Measurements from ENCODE around the gene RDM1. TPM values are rescaled to one million over a fixed set of nuclear protein-coding genes. Genes with fewer than 3 reads are reported as not detected.

Gene RDM1
- total RNA-seq, 1 experiment from 2014 or later, result 4.7 TPM

- TF ChIP-seq PRDM15 (CRISPR knock-in tag; IDR thresholded peaks at IDR 0.05) (no peak), ZBTB21 (CRISPR knock-in tag; IDR thresholded peaks at IDR 0.05; ENCODE audit: borderline replicate concordance) (no peak), USF1 (CRISPR knock-in tag; IDR thresholded peaks at IDR 0.05) (no peak), TP53 (CRISPR knock-in tag; IDR thresholded peaks at IDR 0.05) (no peak), PRRX2 (CRISPR knock-in tag; IDR thresholded peaks at IDR 0.05) (no peak), SP1 (CRISPR knock-in tag; conservative IDR thresholded peaks at IDR 0.05) (no peak), ETV6 (CRISPR knock-in tag; IDR thresholded peaks at IDR 0.05) (no peak), ZNF219 (CRISPR knock-in tag; IDR thresholded peaks at IDR 0.05; ENCODE audit: borderline replicate concordance) (no peak)
Observed at GRCh38 chr17:35894206-35894605, 36.4 kb downstream of the RDM1 start (continued).

GRCh38 chr17:35893751-35894150, 36.8 kb downstream of the RDM1 start:
- no peak for TF ChIP-seq NR2C2 (CRISPR knock-in tag; IDR thresholded peaks at IDR 0.05)
- Mint-ChIP-seq H3K9me3 (no peaks in the 10 kb centered on the region), H3K36me3 (no peaks in the 10 kb centered on the region), H3K27me3 (ENCODE audit: low read depth) (no peaks in the 10 kb centered on the region), H3K4me1 (peaks cover 22% of the 10 kb centered on the region), H3K4me3 (no peak overlapping the region), H3K27ac (no peak overlapping the region)
- CTCF ChIA-PET, result interaction anchor here (1.0 kb wide), 1 partner anchor 82 kb away, joined by 3 read pairs; no protein-coding TSS in a partner anchor
- ATAC-seq (no peak), DNase-seq (ENCODE audit: low spot score) (no peak)
- POLR2A ChIA-PET, result no interaction called here

GRCh38 chr17:35892091-35893035, 38.2 kb downstream of the RDM1 start:
- CTCF ChIA-PET, result interaction anchor here (1.0 to 2.1 kb wide), 2 partner anchors 18 to 21 kb away, joined by 3 to 5 read pairs; no protein-coding TSS in a partner anchor
- Mint-ChIP-seq H3K4me1 (peaks cover 22% of the 10 kb centered on the region), H3K4me3 (no peak overlapping the region), H3K27ac (no peak overlapping the region), H3K27me3 (ENCODE audit: low read depth) (no peaks in the 10 kb centered on the region), H3K9me3 (no peaks in the 10 kb centered on the region), H3K36me3 (no peaks in the 10 kb centered on the region)
- POLR2A ChIA-PET, result no interaction called here
- no peak for ATAC-seq
- no peak for DNase-seq (ENCODE audit: low spot score)
- TF ChIP-seq NR2C2 (CRISPR knock-in tag; IDR thresholded peaks at IDR 0.05), result no peak
- no peak for TF ChIP-seq GABPB1 (CRISPR knock-in tag; IDR thresholded peaks at IDR 0.05)
- no peak for TF ChIP-seq FOXJ3 (CRISPR knock-in tag; IDR thresholded peaks at IDR 0.05; ENCODE audit: borderline replicate concordance)
- TF ChIP-seq E2F1 (CRISPR knock-in tag; IDR thresholded peaks at IDR 0.05), result no peak
- no peak for TF ChIP-seq ZMAT4 (CRISPR knock-in tag; IDR thresholded peaks at IDR 0.05)
- no peak for TF ChIP-seq TCF7 (CRISPR knock-in tag; IDR thresholded peaks at IDR 0.05; ENCODE audit: low read depth)
- TF ChIP-seq PREB (CRISPR knock-in tag; IDR thresholded peaks at IDR 0.05; ENCODE audit: borderline replicate concordance), result no peak
- no peak for TF ChIP-seq IRF1 (CRISPR knock-in tag; IDR thresholded peaks at IDR 0.05)
- no peak for TF ChIP-seq AFF4 (CRISPR knock-in tag; IDR thresholded peaks at IDR 0.05; ENCODE audit: borderline replicate concordance)
- TF ChIP-seq ZNF317 (CRISPR knock-in tag; IDR thresholded peaks at IDR 0.05; ENCODE audit: borderline replicate concordance, low read depth), result no peak
- no peak for TF ChIP-seq SMAD4 (CRISPR knock-in tag; IDR thresholded peaks at IDR 0.05)
- TF ChIP-seq KAT7 (CRISPR knock-in tag; IDR thresholded peaks at IDR 0.05; ENCODE audit: borderline replicate concordance), result no peak
